Measurements from ENCODE around the gene STOML1. TPM values are rescaled to one million over a fixed set of nuclear protein-coding genes. Genes with fewer than 3 reads are reported as not detected.

Gene STOML1
- total RNA-seq, 4 donors from 2014 or later: 16.6 to 29.1 (median 21.5) TPM

- peak overlapping the region in 2 of 4 donors; percentile 28 to 50 for H3K27ac ChIP-seq
- 50 to 53% methylated on average over 5 of the region's 5 CpGs for WGBS, 2 donors
- no peak for DNase-seq (ENCODE audit: low spot score in 2 of 2)
These were observed 55.9 kb downstream of the STOML1 start for GRCh38 chr15:73936181-73936580.

DNA sequence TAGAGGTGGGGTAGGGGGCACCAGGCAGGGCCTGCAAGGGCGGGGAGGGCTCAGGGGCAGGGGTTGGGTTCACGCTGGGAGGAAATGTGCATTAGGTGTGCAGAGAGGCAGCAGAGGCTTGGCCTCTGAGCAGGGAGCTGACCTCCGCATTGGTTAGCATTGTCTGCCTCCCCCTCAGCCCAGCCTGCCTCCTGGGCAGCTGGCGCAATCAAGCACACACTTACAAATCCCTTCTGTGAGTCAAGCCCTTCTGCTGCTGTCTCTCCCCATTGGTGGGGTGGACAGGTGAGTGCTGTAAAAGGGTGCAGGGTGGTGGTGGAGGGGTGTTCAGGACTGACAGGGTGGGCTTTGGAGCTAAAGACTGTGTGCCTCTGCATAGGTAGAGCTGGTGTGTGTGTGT, 56.5 kb downstream of the STOML1 start:
- H3K36me3 ChIP-seq: no peaks in the 10 kb centered on the region
- DNase-seq (ENCODE audit: low spot score in 2 of 2): no peak
- TF ChIP-seq EP300 (IDR thresholded peaks at IDR 0.05) (no peak), POLR2A (IDR thresholded peaks at IDR 0.05) (no peak)
- TF ChIP-seq, protein P1, sequence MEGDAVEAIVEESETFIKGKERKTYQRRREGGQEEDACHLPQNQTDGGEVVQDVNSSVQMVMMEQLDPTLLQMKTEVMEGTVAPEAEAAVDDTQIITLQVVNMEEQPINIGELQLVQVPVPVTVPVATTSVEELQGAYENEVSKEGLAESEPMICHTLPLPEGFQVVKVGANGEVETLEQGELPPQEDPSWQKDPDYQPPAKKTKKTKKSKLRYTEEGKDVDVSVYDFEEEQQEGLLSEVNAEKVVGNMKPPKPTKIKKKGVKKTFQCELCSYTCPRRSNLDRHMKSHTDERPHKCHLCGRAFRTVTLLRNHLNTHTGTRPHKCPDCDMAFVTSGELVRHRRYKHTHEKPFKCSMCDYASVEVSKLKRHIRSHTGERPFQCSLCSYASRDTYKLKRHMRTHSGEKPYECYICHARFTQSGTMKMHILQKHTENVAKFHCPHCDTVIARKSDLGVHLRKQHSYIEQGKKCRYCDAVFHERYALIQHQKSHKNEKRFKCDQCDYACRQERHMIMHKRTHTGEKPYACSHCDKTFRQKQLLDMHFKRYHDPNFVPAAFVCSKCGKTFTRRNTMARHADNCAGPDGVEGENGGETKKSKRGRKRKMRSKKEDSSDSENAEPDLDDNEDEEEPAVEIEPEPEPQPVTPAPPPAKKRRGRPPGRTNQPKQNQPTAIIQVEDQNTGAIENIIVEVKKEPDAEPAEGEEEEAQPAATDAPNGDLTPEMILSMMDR (IDR thresholded peaks at IDR 0.05): no peak
- H3K27me3 ChIP-seq: no peaks in the 10 kb centered on the region
- peaks cover 0 to 34% (median 2%) of the 10 kb centered on the region in 4 donors for H3K4me1 ChIP-seq
- no peaks in the 10 kb centered on the region for H3K9me3 ChIP-seq
- no peak overlapping the region for H3K4me3 ChIP-seq
- no peak overlapping the region for H3K27ac ChIP-seq
- 81 to 93% methylated on average over 4 of the region's 4 CpGs for WGBS, 2 donors

More at GRCh38 chr15:73936181-73936580, 55.9 kb downstream of the STOML1 start:
- H3K4me3 ChIP-seq: no peak overlapping the region
- H3K9me3 ChIP-seq: no peaks in the 10 kb centered on the region
- H3K4me1 ChIP-seq: peaks cover 0 to 34% (median 7%) of the 10 kb centered on the region in 4 donors
- no peak for TF ChIP-seq EP300 (IDR thresholded peaks at IDR 0.05)
- TF ChIP-seq POLR2A (IDR thresholded peaks at IDR 0.05): no peak
- TF ChIP-seq, protein P1 (IDR thresholded peaks at IDR 0.05): no peak
- no peaks in the 10 kb centered on the region for H3K27me3 ChIP-seq
- no peaks in the 10 kb centered on the region for H3K36me3 ChIP-seq

DNA sequence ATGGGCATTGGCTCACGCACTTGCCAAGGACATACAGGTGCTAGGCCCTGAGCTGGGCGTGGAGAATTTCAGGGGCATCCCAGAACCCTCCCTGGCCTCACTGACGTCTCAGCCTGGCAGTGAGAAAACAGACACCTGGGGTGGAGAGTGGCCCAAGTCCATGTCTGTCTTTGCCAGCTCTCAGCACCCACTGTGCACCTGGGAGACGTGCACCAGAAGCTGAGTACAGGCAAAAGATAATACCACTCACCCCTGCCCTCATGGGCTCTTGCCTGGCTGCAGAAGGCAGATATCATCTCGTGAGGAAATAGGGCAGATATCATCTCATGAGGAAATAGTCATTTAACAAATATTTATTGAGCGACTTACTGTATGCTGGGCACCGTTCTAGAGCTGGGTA, 57.8 kb downstream of the STOML1 start:
- TF ChIP-seq POLR2A (IDR thresholded peaks at IDR 0.05) (no peak), EP300 (IDR thresholded peaks at IDR 0.05) (no peak)
- TF ChIP-seq, protein P1 (IDR thresholded peaks at IDR 0.05): no peak
- Histone ChIP-seq H3K27ac (no peak overlapping the region), H3K4me1 (peaks cover 0 to 38% (median 3%) of the 10 kb centered on the region in 4 donors), H3K9me3 (no peaks in the 10 kb centered on the region), H3K27me3 (no peaks in the 10 kb centered on the region), H3K36me3 (no peaks in the 10 kb centered on the region), H3K4me3 (no peak overlapping the region)
- DNase-seq (ENCODE audit: low spot score in 2 of 2): no peak
- WGBS, 2 donors: 85 to 87% methylated on average over 6 to 7 of the region's 7 CpGs

- Histone ChIP-seq H3K36me3 (no peaks in the 10 kb centered on the region), H3K4me3 (no peak overlapping the region), H3K27ac (no peak overlapping the region), H3K27me3 (peaks cover 0 to 16% of the 10 kb centered on the region in 2 donors), H3K4me1 (peaks cover 0 to 54% (median 3%) of the 10 kb centered on the region in 4 donors), H3K9me3 (no peaks in the 10 kb centered on the region)
- no peak for DNase-seq (ENCODE audit: low spot score in 2 of 2)
- 51 to 58% methylated on average over 6 of the region's 6 CpGs for WGBS, 2 donors
- TF ChIP-seq, protein P1 (IDR thresholded peaks at IDR 0.05): no peak
- TF ChIP-seq EP300 (IDR thresholded peaks at IDR 0.05) (no peak), POLR2A (IDR thresholded peaks at IDR 0.05) (no peak)
These were observed 59.5 kb downstream of the STOML1 start for GRCh38 chr15:73932381-73933191.

DNA sequence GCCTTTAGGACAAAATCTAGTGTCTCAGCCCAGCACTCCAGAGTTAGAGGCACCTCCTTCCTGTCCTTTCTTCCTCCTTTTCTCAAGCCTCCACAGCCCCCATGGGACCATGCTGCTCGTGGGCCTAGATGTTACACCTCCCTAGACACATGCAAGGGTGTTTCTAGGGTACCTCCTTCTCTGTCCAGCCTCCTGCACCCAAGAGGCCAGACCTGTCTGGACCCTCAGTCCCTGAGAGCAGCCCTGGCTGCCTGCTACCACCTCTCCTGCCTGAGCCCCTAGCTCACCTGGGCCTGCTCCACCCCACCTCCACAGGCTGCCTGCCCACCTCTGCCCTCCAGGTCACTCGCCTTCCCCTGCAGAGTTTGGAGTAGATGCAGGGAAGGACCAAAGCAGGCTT, 60.7 kb downstream of the STOML1 start:
- no peak for DNase-seq (ENCODE audit: low spot score in 2 of 2)
- Histone ChIP-seq H3K4me1 (peaks cover 0 to 57% (median 6%) of the 10 kb centered on the region in 4 donors), H3K4me3 (no peak overlapping the region), H3K27me3 (peaks cover 0 to 18% of the 10 kb centered on the region in 2 donors), H3K9me3 (no peaks in the 10 kb centered on the region), H3K36me3 (no peaks in the 10 kb centered on the region), H3K27ac (no peak overlapping the region)
- 66 to 67% methylated on average over 2 of the region's 2 CpGs for WGBS, 2 donors
- TF ChIP-seq EP300 (IDR thresholded peaks at IDR 0.05): no peak
- no peak for TF ChIP-seq POLR2A (IDR thresholded peaks at IDR 0.05)
- TF ChIP-seq, protein P1 (IDR thresholded peaks at IDR 0.05): no peak
